HG03280 (cell line): ENCODE data around the gene SOCS1.
"Not testable (repeated sequence)": the region's sequence is repeated elsewhere in the genome, so short reads cannot be mapped to it uniquely, and the experiment has no call there.

ENCODE experiments used
- ATAC-seq: cut with Tn5 transposase; IDR thresholded peaks from one replicate; pipeline ENCODE4 v1.9.1; 2021; ENCODE audit warnings: mild to moderate bottlenecking, moderate library complexity; ENCODE audit not compliant: unreplicated experiment

SOCS1 gene, protein sequence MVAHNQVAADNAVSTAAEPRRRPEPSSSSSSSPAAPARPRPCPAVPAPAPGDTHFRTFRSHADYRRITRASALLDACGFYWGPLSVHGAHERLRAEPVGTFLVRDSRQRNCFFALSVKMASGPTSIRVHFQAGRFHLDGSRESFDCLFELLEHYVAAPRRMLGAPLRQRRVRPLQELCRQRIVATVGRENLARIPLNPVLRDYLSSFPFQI

DNA sequence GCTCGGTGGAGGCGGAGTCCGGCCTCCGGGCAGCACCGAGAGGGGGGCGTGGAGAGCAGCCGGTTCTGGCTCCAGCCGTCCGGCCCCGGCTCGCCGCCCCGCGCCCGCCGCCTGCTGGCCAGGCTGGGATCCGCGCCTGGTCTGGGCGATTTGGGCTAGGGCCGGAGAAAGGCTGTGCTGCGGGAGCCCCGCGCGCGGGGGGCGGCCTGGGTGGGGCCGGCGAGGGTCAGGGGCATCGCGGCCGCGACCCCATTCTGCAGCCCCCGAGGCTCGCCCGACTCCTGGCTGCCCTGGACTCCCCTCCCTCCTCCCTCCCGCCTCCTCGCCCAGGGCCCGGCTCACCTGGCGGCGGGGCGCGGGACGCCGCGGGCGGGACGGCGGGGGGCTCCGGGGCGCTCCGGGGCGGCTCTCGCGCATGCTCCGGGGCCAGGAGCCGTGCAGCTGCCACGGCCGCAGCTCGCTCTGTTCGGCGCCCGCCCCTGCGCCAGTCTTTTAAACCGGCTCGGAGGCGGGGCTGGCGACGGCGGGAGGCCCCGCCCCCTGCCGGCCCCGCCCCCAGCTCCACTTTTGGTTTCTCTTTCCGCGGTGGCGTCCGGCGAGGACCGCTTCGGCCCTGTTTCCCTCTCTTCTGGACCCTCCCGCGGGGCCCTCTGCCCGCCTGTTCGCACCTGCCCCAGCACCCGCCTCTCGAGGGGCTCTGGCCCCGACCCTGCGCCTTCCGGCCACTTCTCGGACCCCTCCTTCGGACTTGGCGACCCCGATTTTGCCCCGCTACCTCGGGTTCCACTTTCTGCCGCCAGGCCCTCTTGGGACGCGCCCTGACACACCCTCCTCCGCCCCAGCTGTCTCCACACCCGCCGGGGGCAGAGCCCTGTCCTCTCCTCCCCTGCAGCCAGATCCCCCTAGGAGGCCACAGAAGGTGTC, at the start of gene SOCS1:
Gene SOCS1, minus strand, starts transcription at position 468 of the 924 bp plus-strand sequence. CDS start 726 bp downstream, outside the sequence.
- ATAC-seq: peak; percentile 64

DNA sequence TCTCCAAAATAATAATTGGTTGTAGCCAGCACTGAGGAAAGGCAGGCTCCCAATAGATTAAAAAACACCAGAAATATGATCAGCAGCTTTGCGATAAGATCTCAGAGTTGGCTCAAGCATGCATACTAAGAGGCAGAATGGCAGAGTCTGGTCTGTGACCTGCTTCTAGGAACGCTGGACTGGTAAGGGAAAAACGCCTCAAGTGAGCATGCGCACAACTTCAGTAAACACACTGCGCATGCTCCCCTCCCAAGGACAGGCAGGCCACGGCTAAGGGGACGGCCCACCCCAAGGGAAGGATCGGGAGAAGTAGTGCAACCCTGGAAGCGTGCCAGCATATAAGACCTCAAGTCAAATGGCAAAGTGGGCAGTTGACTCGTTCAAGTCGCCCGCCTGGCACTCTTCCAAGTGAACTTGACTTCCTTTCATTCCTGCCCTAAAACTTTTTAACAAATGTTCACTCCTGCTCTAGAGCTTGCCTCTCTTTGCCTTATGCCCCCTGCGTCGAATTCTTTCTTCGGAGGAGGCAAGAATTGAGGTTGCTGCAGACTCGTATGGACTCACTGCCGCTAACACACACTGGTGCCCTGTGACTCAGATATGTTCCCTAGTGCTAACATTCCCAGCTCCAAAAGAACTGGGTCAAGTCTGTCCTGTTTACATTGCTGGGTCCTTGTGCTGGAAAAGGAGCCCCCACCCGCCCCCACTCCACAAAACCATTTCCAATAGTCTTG, 47.6 kb upstream of the SOCS1 start:
- ATAC-seq: no peak

DNA sequence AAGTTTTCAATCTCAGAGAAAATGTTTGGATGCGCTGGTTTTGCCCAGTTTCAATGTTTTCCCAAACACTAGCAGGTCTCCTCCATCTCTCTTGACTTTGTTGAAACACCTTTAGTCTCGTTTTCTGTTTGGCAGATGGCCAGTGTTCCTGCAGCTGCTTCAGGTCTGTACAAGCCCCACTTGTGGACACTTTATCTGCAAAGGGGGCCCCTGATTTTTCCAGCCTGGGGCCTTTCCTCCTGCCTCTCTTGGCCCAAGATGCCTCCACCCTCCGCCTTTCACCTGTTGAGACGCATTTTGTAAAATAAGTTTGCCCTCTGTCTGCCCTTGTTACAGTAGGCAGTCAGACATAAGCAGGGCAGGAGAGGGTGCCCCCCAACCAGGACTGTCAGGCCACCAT, 47.0 kb upstream of the SOCS1 start:
- no peak for ATAC-seq

DNA sequence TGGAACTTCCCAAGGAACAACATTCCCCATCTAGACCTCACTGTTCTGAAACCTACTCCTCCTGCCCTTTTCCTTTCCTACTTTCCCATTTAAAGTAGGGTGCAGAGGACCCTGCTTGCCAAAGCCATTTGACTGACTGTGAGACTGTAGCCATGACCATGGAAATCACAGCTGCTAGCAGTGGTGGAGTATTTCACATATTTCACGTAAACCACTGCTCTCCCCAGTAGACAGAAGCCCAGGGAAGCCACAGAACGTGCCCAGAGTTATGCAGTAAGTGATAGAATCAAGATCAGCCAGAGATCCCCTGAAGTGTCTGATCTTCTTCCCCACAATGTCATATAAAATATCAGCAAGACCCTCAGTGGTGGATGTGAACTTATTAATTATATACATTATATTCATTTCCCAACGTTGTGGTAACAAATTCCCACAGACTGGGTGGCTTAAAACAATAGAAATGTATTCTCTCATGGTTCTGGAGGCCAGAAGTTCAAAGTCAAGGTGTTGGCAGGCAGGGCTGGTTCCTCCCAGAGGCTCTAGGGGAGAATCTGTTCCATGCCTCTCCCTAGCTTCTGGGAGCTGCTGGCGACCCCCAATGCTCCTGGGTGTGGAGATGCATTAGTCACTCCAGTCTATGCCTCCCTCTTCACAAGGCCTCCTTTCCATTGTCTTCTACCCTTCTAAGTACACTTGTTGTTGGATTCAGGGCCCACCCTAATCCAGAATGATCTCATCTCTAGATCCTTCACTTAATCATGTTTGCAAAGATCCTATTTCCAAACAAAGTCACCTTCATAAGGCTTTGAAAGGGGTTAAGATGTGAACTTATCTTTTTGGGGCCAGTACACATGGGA, 45.9 kb upstream of the SOCS1 start:
- ATAC-seq: no peak

DNA sequence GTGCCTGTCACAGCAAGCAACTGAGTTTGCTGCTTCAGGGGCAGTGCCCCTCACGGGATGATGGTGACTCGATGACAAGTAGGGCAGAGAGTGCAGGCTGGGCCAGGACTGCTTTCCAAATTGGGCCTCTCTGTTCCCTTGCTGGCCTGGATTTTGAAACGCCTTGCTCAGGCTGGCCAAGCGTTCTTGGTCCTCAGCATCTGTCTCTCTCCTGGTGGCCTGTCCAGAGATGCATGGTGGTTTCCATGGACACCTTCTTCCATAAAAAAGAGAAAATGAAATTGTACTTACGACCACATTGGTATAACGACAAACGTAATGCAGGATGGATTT, 44.5 kb upstream of the SOCS1 start:
- ATAC-seq: no peak

DNA sequence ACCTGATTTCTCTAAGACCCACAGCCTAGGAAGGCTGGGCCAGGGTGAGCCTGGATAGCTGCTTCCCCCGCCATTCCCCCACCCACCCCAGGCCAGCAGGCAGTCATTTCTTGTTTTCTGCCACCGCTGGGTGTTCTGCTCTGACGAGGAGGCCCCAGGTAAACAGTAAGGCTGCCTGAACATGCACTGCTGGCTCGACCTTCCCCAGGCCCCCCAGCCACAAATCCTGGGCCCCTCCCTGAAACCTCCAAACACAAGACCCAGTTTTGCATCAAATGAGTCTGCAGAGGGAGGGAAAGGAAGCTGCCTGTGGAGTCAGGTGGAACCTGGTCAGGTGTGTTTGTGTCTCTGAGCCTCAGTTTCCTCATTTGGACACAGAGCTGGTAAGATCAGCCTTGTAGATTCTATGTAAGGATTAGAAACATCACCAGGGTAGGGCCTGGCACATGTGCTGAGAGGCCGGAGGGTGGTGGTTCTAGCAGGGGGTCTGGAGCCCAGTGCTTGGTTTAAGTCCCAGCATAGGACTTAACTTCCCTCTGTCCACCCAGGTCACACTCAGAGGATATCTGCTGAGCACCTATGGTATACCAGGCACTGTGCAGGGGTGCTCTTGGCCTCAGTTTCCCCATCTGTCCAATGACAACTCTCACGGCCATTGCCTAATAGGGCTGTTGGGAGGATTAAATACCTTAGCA, 44.0 kb upstream of the SOCS1 start:
- ATAC-seq: no peak

DNA sequence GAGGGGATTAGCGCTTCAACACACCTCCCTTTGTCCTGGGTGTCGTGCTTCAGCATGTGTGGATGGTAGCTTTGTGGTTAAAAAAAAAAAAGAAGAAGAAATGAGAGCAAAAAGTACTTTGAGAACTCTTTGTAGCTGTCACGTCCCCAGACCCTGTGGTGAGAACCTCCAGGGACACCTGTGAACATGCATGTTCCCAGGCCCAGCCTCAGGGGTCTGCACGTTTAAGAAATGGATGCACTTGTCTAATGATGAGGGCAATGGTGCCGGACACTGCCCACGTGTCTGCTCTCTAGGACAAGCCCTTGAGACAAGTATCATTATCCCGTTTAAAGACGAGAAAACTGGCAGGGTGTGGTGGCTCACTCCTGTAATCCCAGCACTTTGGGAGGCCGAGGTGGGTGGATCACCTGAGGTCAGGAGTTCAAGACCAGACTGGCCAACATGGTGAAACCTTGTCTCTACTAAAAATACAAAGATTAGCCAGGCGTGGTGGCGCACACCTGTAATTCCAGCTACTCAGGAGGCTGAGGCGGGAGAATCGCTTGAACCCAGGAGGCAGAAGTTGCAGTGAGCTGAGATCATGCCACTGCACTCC, 43.0 kb upstream of the SOCS1 start:
- ATAC-seq: not testable (repeated sequence)

DNA sequence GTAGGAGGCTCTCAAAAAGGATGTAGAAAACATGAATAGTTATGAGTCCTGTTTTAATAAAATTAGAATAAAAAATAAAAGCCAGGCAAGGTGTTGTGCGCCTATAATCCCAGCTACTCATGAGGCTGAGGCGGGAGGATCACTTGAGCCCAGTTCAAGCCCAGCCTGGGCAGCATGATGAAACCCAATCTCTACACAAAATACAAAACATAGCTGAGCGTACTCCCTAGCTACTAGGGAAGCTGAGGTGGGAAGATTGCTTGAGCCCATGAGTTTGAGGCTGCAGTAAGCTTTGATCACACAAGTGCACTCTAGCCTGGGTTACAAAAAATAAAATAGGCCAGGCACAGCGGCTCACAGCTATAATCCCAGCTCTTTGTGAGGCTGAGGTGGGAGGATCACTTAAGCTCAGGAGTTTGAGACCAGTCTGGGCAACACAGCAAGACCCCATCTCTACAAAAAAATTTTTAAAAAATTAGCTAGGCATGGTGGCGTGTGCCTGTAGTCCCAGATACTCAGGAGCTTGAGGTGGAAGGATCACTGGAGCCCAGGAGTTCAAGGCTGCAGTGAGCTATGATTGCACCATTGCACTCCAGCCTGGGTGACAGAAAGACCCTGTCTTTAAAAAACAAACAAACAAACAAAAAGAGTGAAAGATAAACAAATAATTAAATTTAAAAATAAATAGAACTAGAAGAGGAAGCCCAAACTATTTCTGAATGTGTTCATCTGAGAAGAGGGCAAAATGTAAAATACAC, 42.3 kb upstream of the SOCS1 start:
- ATAC-seq: peak; percentile 13

DNA sequence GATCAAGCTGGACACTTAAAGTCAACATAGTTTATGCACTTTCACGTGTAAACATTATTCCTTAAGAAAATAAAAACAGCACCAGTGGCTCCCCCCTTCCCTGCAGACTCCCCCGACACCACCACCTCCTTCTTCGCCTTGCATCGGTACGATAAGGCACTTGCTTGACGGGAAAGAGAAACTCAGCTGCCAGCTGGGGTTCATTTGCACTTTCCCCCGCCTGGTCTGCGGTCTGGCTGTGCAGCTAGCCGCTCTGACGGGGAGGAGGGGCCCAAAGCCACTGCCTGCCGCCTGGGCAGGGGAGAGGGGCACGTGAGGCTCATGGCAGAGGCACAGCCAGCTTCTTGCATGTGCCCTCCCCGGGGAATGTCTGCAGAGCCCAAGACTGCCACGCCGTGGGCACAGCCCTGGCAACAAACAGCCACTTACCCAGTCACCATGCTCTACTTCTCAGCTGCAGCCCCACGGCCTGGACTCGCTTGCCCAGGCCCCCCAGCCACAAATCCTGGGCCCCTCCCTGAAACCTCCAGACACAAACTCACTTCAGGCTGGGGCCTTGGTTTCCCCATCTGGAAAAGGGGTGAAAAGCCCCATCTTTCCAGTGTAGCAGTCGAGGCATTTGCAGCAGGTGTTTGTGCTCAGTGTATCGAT, 41.6 kb upstream of the SOCS1 start:
- peak; percentile 74 for ATAC-seq

DNA sequence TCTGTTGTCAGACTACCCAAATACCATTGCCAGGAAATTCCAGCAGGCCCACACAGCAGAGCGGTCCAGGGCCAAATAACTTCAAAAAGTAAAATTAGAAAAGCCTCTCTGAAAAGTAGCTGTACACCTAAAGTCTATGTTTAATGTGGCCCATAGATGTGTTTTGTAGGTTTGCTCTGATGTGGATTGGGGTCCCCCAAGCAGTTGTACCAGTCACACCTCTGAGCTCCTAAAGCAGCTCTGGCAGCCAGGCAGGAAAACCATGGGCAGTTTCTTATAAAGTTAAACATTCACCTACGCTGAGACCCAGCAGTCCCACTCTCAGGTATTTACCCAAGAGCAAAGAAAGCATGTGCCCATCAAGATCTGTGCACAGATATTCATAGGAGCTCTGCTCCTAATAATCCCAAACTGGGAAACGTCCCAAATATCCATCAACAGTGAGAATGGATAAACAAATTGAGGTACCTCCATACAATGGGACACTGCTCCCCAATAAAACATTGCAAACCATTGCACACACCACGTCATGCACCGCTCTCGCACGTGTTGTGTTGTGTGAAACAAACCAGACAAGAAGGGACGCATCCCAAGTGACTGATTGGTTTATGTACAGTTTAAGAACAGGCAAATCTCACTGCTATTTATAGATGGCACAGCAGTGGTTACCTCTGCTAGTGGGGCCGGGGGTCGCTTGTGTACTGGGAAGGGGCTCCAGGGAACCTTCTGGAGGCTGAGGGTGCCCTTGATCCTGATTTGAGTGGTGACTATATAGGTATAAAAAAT, 40.9 kb upstream of the SOCS1 start:
- peak; percentile 28 for ATAC-seq

DNA sequence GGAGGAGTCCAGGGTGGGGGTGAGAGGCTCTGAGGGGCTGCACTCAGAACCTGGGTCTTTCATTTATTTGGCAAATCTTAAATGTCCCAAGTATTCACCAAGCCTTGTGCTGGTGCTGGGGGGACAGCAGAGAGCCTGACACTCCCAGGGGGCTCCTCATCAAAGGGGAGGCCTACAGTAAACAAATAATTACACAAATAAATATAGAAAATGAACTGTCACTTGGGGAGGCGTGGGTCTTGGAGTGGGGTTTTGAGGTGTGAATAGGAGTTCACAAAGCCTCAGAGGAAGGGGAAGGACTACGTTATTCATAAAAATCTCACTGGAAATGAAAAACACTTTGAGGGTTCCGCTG, 40.3 kb upstream of the SOCS1 start:
- ATAC-seq: no peak

DNA sequence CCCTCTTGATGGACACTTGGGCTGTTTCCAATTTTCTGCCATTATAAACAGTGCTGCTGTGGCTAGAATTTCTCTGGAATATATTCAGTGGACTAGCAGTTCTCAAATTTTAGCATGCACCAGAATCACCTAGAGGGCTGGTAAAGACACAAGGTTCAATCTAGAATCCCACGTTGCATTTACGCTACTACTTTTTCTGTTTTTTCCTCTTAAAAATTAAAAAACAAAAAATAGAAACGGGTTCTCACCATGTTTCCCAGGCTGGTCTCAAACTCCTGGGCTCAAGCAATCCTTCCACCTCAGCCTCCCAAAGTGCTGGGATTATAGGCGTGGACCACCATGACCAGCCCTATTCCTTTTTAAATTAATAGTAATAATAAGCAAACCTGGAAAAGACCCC, 39.7 kb upstream of the SOCS1 start:
- ATAC-seq: no peak

DNA sequence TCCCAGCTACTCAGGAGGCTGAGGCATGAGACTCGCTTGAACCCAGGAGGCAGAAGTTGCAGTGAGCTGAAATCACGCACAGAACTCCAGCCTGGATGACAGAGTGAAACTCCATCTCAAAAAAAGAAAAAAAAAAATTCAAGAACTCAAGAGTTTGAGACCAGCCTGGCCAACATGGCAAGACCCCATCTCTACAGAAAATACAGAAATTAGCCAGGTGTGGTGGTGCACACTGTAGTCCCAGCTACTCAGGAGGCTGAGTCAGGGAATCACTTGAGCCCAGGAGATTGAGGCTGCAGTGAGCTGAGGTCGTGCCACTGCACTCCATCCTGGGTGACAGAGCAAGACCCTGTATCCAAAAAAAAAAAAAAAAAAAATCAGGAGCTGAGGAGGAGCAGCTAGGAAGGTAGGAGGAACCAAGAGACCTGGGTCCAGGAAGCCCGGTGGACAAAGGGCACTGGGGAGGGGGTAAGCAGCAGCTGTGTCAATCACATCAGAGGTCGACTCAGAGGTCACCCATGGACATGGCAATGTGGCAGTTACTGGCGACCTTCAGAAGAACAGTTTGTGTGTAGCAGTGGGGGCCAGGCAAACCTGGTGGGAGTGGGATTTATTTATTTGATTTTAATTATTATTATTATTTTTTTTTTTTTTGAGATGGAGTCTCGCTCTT, 36.2 kb upstream of the SOCS1 start:
- ATAC-seq: no peak

DNA sequence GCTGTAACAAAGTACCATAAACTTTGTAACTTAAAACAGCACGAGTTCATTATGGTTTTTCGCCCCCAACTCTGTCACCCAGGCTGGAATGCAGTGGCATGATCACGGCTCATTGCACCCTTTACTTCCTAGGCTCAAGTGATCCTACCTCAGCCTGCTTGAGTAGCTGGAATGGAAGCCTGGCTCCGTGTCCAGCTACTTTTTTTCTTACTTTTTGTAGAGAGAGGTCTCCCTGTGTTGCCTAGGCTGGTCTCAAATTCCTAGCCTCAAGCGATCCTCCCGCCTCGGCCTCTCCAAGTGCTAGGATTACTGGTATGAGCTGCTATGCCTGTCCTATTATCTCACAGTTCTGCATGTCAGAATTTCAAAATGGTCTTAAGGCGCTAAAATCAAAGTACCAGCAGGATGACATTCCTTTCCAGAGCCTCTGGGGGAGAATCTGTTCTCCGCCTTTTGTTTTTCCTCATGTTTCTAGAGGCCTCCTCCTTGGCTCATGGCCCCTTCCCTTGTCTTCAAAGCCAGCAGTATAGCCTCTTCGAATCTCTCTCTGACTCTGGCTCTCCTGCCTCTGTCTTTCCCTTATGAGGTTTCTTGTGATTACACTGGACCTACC, 35.2 kb upstream of the SOCS1 start:
- ATAC-seq: no peak

DNA sequence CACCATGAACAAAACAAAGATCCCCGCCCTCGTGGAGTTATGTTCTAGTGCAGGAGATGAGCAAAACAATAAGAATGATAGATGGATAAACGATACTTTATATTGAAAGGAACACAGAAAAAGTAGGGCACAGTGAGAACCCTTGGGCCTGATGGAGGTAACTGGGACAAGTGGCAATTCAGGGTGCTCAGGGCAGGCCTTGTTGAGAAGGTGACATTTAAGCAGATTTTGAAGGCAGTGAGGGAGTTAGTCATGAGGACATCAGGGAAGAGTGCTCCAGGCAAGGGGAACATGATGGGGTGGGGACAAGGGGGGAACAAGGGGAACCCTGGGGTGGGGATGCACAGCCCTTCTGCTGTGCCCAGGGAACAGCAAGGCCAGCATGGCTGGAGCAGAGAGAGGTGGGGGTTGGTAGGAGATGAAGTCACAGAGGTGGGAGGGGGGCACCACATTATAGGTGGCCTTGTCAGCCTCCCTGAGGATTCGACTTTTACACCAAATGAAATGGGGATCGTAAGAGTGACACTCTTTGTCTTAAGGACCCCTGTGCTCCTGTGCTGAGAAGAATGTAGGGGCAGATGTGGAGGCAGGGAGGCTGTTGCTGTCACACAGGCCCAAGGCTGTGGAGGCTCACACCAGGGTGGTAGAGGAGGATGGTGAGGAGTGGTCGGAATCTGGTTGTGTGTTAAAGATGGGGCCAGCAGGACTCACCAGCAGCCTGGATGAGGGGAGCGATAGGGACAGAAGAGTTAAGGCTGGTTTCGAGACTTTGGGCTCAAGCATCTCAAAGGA, 34.3 kb upstream of the SOCS1 start:
- ATAC-seq: no peak

DNA sequence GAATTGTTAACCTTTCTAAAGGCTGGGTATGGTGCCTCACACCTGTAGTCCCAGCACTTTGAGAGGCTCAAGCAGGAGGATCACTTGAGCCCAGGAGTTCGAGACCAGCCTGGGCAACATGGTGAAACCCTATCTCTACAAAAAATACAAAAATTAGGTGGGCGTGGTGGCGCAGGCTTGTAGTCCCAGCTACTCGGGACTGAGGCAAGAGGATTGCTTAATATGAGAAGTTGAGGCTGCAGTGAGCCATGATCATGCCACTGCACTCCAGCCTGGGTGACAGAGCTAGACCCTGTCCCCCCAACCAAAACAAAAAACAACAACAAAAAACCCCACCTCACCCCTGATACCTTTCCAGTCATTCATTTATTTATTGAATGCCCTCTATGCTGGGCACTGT, 33.7 kb upstream of the SOCS1 start:
- ATAC-seq: not testable (repeated sequence)
